ENCODE data around the gene MUSK.
"Not testable (repeated sequence)": the region's sequence is repeated elsewhere in the genome, so short reads cannot be mapped to it uniquely, and the experiment has no call there.

Gene MUSK

DNA sequence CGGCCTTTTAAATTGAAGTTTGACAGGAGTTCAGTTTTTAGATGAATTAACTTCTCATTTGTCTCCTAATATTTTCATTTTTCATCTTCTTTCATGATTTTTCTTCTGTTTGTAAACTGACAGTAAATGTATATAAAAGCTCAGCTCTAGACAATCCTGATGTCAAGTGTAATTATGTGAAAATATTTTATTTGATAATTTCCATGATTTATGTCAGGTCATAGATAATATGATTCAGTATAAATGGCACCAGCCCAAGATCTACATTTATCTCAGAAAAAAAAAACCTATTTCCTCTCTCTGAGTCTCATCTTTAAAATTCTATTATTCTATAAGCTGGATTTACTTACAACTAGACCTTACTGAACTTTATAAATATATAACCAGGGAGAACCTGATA lies 115.7 kb downstream of the MUSK start:
- no peak overlapping the region for H3K27ac ChIP-seq (ENCODE audit: low read depth, low read length)
- no peaks in the 10 kb centered on the region for H3K36me3 ChIP-seq (ENCODE audit: control insufficient read depth, insufficient read depth, low read length)
- H3K9me3 ChIP-seq (ENCODE audit: control insufficient read depth, insufficient read depth, low read depth, low read length) = peaks cover 4% of the 10 kb centered on the region; the same call in 1 of the 2 replicates
- no peak overlapping the region for H3K9ac ChIP-seq (ENCODE audit: low read length)
- H3K4me1 ChIP-seq (ENCODE audit: control insufficient read depth, insufficient read depth, low read length) = no peaks in the 10 kb centered on the region
- H3K4me3 ChIP-seq (ENCODE audit: low read depth, low read length) = no peak overlapping the region
- H3K27me3 ChIP-seq (ENCODE audit: control insufficient read depth, insufficient read depth, low read length) = no peaks in the 10 kb centered on the region

DNA sequence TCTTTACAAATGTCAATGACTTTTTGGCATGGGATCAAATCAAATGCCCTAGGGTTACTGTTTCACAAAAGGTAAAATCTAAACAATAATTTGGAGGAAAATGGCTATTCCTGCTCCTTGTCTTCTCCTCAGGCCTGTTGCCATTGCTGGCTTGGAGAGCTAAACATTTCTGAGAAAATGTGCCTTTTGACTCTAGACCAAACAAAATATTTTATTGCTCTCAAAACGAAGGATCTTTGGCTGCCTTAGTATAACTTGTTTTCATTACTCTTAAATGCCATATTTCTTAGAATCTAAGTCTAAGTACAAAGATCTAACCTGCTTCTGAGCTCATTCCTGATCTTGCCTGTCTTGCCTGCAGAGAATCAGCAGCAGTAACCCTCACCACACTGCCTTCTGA lies 116.6 kb downstream of the MUSK start:
- H3K9ac ChIP-seq (ENCODE audit: low read length) = no peak overlapping the region
- no peak overlapping the region for H3K4me3 ChIP-seq (ENCODE audit: low read depth, low read length)
- H3K27ac ChIP-seq (ENCODE audit: low read depth, low read length) = no peak overlapping the region
- no peaks in the 10 kb centered on the region for H3K27me3 ChIP-seq (ENCODE audit: control insufficient read depth, insufficient read depth, low read length)
- H3K9me3 ChIP-seq (ENCODE audit: control insufficient read depth, insufficient read depth, low read depth, low read length) = peaks cover 10% of the 10 kb centered on the region; the same call in 1 of the 2 replicates
- no peaks in the 10 kb centered on the region for H3K36me3 ChIP-seq (ENCODE audit: control insufficient read depth, insufficient read depth, low read length)
- no peaks in the 10 kb centered on the region for H3K4me1 ChIP-seq (ENCODE audit: control insufficient read depth, insufficient read depth, low read length)

DNA sequence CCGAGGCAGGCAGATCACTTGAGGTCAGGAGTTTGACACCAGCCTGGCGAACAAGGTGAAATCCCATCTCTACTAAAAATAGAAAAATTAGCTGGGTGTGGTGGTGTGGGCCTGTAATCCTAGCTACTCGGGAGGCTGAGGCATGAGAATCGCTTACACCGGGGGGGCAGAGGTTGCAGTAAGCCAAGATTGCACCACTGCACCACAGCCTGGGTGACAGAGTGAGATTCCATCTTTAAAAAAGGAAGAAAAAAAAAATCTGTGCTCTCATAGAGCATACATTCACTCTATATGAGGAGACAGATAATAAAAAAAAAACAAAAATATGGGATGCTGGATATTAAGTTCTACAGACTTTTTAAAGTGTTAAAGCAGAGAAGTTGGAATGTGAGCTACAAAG lies 119.8 kb downstream of the MUSK start:
- not testable (repeated sequence) for H3K9ac ChIP-seq (ENCODE audit: low read length); H3K27me3 ChIP-seq (ENCODE audit: control insufficient read depth, insufficient read depth, low read length); H3K4me3 ChIP-seq (ENCODE audit: low read depth, low read length); H3K27ac ChIP-seq (ENCODE audit: low read depth, low read length); H3K4me1 ChIP-seq (ENCODE audit: control insufficient read depth, insufficient read depth, low read length); H3K36me3 ChIP-seq (ENCODE audit: control insufficient read depth, insufficient read depth, low read length)
- H3K9me3 ChIP-seq (ENCODE audit: control insufficient read depth, insufficient read depth, low read depth, low read length) = peaks cover 14% of the 10 kb centered on the region; the same call in 1 of the 2 replicates

DNA sequence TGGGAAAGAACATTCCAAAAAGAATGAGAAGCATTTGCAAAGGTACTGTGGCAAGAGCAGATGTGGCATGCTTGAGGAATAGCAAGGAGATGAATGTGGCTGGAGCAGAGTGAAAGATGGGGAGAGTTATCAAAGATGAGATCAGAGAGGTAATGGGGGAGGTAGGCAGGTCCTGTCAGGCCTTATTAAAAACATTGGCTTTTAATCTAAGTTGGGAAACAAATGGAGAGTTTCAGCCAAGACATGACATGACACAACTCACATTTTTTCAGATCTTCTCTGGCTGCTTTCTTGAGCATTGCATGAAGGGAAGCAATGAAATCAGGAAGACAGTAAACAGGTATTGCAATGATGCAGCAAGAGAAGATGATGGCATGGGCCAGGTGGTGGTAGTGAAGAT lies 120.3 kb downstream of the MUSK start:
- H3K27me3 ChIP-seq (ENCODE audit: control insufficient read depth, insufficient read depth, low read length) = no peaks in the 10 kb centered on the region
- no peak overlapping the region for H3K27ac ChIP-seq (ENCODE audit: low read depth, low read length)
- H3K4me1 ChIP-seq (ENCODE audit: control insufficient read depth, insufficient read depth, low read length) = no peaks in the 10 kb centered on the region; the same call in 1 of the 2 replicates
- no peak overlapping the region for H3K4me3 ChIP-seq (ENCODE audit: low read depth, low read length)
- no peak overlapping the region for H3K9ac ChIP-seq (ENCODE audit: low read length)
- H3K36me3 ChIP-seq (ENCODE audit: control insufficient read depth, insufficient read depth, low read length) = no peaks in the 10 kb centered on the region
- H3K9me3 ChIP-seq (ENCODE audit: control insufficient read depth, insufficient read depth, low read depth, low read length) = peaks cover 14% of the 10 kb centered on the region; the same call in 1 of the 2 replicates

DNA sequence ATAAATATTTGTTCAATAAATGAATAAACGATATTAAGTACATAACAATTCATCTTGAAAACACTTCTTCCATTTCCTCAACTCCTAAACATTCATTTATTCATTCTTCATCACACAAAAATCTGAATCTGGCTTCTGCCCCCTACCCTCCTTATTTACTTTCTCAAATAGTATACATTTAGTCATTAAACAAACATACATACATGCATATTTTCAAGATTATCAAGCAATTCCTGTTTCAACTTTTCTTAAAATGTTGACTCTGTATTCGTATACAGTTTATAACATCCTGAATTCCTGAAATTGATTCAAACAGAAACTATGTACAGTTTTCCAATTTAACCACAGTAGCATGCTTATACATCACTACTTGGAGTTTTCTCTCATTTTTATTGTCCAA lies 129.0 kb downstream of the MUSK start:
- no peak overlapping the region for H3K9ac ChIP-seq (ENCODE audit: low read length)
- no peak overlapping the region for H3K27ac ChIP-seq (ENCODE audit: low read depth, low read length)
- H3K9me3 ChIP-seq (ENCODE audit: control insufficient read depth, insufficient read depth, low read depth, low read length) = no peaks in the 10 kb centered on the region

DNA sequence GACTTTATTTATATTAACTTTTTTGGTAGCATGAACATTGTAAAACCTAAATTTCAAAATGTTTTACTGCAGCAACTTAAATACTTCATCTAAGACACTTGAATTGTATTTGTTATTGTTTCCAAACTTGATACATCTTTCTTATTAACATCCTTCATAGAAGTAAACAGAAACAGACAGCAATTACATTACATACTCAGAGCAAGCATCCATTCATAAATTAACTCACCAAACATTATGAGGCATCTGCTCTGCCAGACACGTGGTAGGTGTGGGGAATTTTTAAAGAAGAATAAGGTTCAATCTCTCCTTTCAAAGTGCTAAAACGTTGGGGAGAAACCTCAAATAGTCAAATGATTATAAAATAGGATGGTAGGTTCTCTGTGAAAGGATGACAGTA lies 130.8 kb downstream of the MUSK start:
- Histone ChIP-seq H3K9ac (ENCODE audit: low read length) (no peak overlapping the region), H3K36me3 (ENCODE audit: control insufficient read depth, insufficient read depth, low read length) (no peaks in the 10 kb centered on the region), H3K4me3 (ENCODE audit: low read depth, low read length) (no peak overlapping the region), H3K4me1 (ENCODE audit: control insufficient read depth, insufficient read depth, low read length) (no peaks in the 10 kb centered on the region), H3K27me3 (ENCODE audit: control insufficient read depth, insufficient read depth, low read length) (no peaks in the 10 kb centered on the region), H3K27ac (ENCODE audit: low read depth, low read length) (no peak overlapping the region), H3K9me3 (ENCODE audit: control insufficient read depth, insufficient read depth, low read depth, low read length) (no peaks in the 10 kb centered on the region)

More for the DNA sequence above, 129.0 kb downstream of the MUSK start:
- no peak overlapping the region for H3K4me3 ChIP-seq (ENCODE audit: low read depth, low read length)
- no peaks in the 10 kb centered on the region for H3K27me3 ChIP-seq (ENCODE audit: control insufficient read depth, insufficient read depth, low read length)
- no peaks in the 10 kb centered on the region for H3K4me1 ChIP-seq (ENCODE audit: control insufficient read depth, insufficient read depth, low read length)
- no peaks in the 10 kb centered on the region for H3K36me3 ChIP-seq (ENCODE audit: control insufficient read depth, insufficient read depth, low read length)

DNA sequence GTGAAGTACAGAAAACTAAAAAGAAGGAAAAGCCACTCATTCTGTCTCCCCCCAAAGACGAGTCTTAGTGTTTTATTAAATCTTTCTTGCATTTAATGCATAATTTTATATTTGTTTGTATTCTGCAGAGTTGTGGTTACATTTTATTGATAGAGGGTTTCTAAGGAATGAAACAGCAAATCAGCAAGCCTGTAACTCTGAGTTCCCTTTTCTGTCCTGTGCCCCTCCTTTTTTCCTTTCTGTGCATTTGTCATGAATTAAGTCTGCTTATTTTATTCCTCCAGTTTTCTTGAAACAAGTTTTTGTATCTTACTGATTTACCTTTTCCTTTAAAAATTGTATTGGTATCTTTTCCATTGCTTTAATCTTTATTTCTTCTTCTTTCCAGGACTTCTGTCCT lies 132.8 kb downstream of the MUSK start:
- H3K9ac ChIP-seq (ENCODE audit: low read length) = no peak overlapping the region
- H3K27ac ChIP-seq (ENCODE audit: low read depth, low read length) = no peak overlapping the region
- H3K4me1 ChIP-seq (ENCODE audit: control insufficient read depth, insufficient read depth, low read length) = no peaks in the 10 kb centered on the region
- no peak overlapping the region for H3K4me3 ChIP-seq (ENCODE audit: low read depth, low read length)
- no peaks in the 10 kb centered on the region for H3K27me3 ChIP-seq (ENCODE audit: control insufficient read depth, insufficient read depth, low read length)
- H3K9me3 ChIP-seq (ENCODE audit: control insufficient read depth, insufficient read depth, low read depth, low read length) = no peaks in the 10 kb centered on the region
- H3K36me3 ChIP-seq (ENCODE audit: control insufficient read depth, insufficient read depth, low read length) = no peaks in the 10 kb centered on the region

DNA sequence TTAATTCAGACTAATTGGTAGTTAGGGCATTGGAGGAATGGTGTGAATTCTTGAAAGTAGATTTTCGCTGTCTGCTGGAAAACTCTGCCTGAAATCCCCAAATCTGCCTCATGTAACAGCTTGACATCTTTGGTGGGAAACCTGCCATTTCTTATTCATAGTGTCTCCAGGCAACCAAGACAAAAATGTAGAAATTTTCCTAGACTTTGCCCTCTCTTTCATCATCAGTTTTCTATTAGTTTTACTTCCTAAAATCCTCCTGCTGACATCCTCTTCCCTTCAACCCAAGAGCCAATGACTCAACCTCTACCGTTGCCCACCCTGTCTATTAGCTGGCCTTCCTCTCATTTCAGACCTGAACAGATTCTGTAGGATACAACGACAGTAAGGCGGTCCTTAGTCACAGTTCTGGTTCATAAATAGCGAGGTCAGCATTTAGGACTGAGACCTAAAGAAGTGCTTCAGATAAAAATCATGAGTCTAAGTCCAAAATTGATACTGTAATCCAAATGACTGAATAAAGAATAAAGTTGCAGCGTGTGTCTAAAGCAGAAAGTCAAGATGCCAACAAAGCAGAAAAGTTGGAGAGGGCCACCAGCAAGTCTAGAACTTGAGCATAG lies 133.9 kb downstream of the MUSK start:
- H3K27ac ChIP-seq (ENCODE audit: low read depth, low read length) = no peak overlapping the region
- no peaks in the 10 kb centered on the region for H3K27me3 ChIP-seq (ENCODE audit: control insufficient read depth, insufficient read depth, low read length)
- H3K9me3 ChIP-seq (ENCODE audit: control insufficient read depth, insufficient read depth, low read depth, low read length) = no peaks in the 10 kb centered on the region
- no peaks in the 10 kb centered on the region for H3K4me1 ChIP-seq (ENCODE audit: control insufficient read depth, insufficient read depth, low read length)
- H3K4me3 ChIP-seq (ENCODE audit: low read depth, low read length) = no peak overlapping the region
- no peak overlapping the region for H3K9ac ChIP-seq (ENCODE audit: low read length)
- no peaks in the 10 kb centered on the region for H3K36me3 ChIP-seq (ENCODE audit: control insufficient read depth, insufficient read depth, low read length)

DNA sequence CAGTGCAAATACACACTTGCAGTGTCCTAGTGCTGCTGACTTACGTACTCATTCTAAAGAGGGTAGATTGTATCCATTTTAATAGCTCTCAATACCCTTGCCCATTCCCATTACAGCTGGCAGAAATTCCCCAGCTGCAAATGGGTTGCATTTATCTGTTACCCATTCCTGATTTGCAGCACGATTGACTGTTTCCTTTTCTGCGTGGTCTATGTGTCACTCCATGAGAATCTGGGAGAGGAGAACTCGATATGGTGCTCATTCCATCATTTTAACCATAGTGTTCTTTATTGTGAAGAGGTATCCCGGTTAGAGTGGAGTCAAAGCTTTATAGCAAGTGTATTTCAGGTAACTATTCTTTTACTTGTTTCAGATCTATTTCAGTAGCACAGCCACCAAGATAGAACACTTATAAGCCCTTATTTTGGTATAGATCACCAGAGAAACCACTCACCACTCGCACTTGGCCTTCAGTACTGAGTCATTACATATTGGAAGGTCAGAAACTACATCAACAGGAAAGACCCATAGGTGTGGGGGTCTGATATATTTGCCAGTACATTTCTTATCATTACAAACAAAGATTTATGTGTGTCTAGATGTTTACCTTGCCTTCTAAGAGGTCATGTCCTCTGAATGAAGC lies 139.5 kb downstream of the MUSK start:
- no peaks in the 10 kb centered on the region for H3K36me3 ChIP-seq (ENCODE audit: control insufficient read depth, insufficient read depth, low read length)
- H3K4me3 ChIP-seq (ENCODE audit: low read depth, low read length) = no peak overlapping the region
- H3K9me3 ChIP-seq (ENCODE audit: control insufficient read depth, insufficient read depth, low read depth, low read length) = no peaks in the 10 kb centered on the region
- no peak overlapping the region for H3K9ac ChIP-seq (ENCODE audit: low read length)
- no peak overlapping the region for H3K27ac ChIP-seq (ENCODE audit: low read depth, low read length)
- H3K27me3 ChIP-seq (ENCODE audit: control insufficient read depth, insufficient read depth, low read length) = no peaks in the 10 kb centered on the region
- no peaks in the 10 kb centered on the region for H3K4me1 ChIP-seq (ENCODE audit: control insufficient read depth, insufficient read depth, low read length)

DNA sequence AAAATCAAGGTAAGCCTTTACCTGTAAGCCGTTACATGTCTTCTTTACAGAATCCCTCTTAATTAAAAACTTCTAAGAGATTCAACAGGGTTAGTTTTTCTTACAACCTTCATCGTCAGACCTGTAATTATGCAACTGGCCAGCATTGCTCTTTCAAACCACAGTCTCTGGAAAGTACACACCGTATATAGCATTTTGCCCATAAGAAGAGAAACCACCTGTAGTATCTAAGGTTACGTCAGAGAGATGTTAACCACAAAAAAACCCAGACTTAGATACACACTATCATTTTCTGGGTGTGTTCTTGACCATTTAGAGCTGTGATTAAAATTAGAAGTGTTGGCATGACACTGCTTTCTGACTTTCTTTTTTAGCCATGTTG lies 140.0 kb downstream of the MUSK start:
- no peak overlapping the region for H3K27ac ChIP-seq (ENCODE audit: low read depth, low read length)
- H3K9ac ChIP-seq (ENCODE audit: low read length) = no peak overlapping the region
- H3K36me3 ChIP-seq (ENCODE audit: control insufficient read depth, insufficient read depth, low read length) = no peaks in the 10 kb centered on the region
- H3K27me3 ChIP-seq (ENCODE audit: control insufficient read depth, insufficient read depth, low read length) = no peaks in the 10 kb centered on the region
- no peaks in the 10 kb centered on the region for H3K9me3 ChIP-seq (ENCODE audit: control insufficient read depth, insufficient read depth, low read depth, low read length)
- H3K4me1 ChIP-seq (ENCODE audit: control insufficient read depth, insufficient read depth, low read length) = no peaks in the 10 kb centered on the region
- H3K4me3 ChIP-seq (ENCODE audit: low read depth, low read length) = no peak overlapping the region

DNA sequence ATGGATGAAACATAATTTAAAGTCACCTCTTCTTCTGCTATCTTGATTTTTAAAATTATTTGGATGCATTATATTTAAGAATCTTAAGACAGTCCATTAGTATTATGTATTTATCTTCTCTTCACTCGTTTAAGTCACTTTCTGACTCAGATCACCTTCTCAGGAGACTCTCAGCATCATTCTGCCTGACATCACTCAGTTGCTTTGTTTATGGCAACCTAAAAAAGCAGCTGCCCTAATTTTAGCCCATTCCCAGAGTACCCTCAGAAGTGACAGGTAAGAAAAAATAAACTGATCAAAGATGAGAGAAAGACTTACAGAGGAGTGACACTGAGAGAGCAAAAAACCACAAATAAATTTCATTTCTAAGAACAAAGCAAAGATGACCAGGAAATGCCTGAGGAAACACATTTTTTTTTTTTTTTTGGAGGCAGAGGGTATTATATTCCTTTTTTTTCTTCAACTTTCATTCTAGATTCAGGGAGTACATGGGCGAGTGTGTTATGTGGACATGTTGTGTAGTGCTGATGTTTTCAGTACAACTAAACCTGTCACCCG lies 140.5 kb downstream of the MUSK start:
- H3K36me3 ChIP-seq (ENCODE audit: control insufficient read depth, insufficient read depth, low read length) = no peaks in the 10 kb centered on the region
- no peak overlapping the region for H3K9ac ChIP-seq (ENCODE audit: low read length)
- H3K27me3 ChIP-seq (ENCODE audit: control insufficient read depth, insufficient read depth, low read length) = no peaks in the 10 kb centered on the region
- H3K27ac ChIP-seq (ENCODE audit: low read depth, low read length) = no peak overlapping the region
- H3K9me3 ChIP-seq (ENCODE audit: control insufficient read depth, insufficient read depth, low read depth, low read length) = no peaks in the 10 kb centered on the region
- H3K4me1 ChIP-seq (ENCODE audit: control insufficient read depth, insufficient read depth, low read length) = no peaks in the 10 kb centered on the region
- H3K4me3 ChIP-seq (ENCODE audit: low read depth, low read length) = no peak overlapping the region

Measured in HUES6 (cell line).